Choroid plexus epithelial cell (primary cell): Measurements from ENCODE around the gene NID1.

Experiments
- DNase-seq: peaks from one replicate; pipeline ENCODE4 v3.0.0-alpha.2; 2010; ENCODE audit warnings: low read depth
- H3K4me3 ChIP-seq: 2 replicates; pipeline ENCODE4 v1.5.1; 2011; ENCODE audit warnings: low read depth, mild to moderate bottlenecking, control low read depth, low read length, moderate library complexity
- CTCF ChIP-seq: conservative IDR thresholded peaks from 2 replicates; pipeline ENCODE4 v1.5.1; 2011; ENCODE audit warnings: low read depth, mild to moderate bottlenecking, control low read depth, inconsistent platforms, low read length, moderate library complexity

Gene NID1

GRCh38 chr1:236057546-236057945 lies 7.3 kb downstream of the NID1 start:
- TF ChIP-seq CTCF, result no peak
- DNase-seq, result no peak
- H3K4me3 ChIP-seq, result no peak overlapping the region

- no peak for TF ChIP-seq CTCF
- no peak overlapping the region for H3K4me3 ChIP-seq
- no peak for DNase-seq
Measured at GRCh38 chr1:236052232-236052993, 12.5 kb downstream of the NID1 start.

- TF ChIP-seq CTCF, result peak; percentile 18
- peak; percentile 54 for DNase-seq
- no peak overlapping the region for H3K4me3 ChIP-seq
Measured at GRCh38 chr1:236051242-236051791, 13.6 kb downstream of the NID1 start.

- no peak for TF ChIP-seq CTCF
- DNase-seq, result no peak
- H3K4me3 ChIP-seq, result no peak overlapping the region
Measured at GRCh38 chr1:236045771-236046170, 19.1 kb downstream of the NID1 start.

GRCh38 chr1:236044341-236044740 lies 20.5 kb downstream of the NID1 start:
- DNase-seq, result no peak
- no peak overlapping the region for H3K4me3 ChIP-seq
- no peak for TF ChIP-seq CTCF

- no peak for TF ChIP-seq CTCF
- no peak for DNase-seq
- H3K4me3 ChIP-seq, result no peak overlapping the region
Measured at GRCh38 chr1:236041631-236042618, 23.0 kb downstream of the NID1 start.
